Fibroblast of the conjunctiva (primary cell): Measurements from ENCODE around the gene UROS.

Experiments
- DNase-seq: peaks from one replicate; pipeline ENCODE4 v3.0.0-alpha.2; 2010; ENCODE audit warnings: low read depth

The UROS gene

DNA sequence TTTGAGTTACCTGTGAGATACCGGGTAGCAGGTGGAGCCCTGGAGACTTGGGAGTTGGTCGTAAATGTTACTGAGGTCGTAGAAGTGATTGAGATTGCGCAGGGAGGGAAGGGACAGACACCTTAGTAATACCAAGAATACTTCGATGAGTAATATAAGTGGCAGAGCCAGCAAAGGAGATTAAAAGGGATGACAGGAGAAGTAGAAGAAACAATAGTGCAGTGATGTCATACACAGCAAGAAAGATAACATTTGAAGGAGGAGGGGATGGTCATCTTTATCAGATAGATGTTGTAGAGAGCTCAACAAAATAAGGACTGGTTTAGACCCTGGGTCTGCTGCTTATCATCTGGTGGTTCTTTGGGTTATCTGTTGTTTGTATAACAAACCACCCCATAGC, 5.3 kb upstream of the UROS start:
- DNase-seq, result no peak

DNA sequence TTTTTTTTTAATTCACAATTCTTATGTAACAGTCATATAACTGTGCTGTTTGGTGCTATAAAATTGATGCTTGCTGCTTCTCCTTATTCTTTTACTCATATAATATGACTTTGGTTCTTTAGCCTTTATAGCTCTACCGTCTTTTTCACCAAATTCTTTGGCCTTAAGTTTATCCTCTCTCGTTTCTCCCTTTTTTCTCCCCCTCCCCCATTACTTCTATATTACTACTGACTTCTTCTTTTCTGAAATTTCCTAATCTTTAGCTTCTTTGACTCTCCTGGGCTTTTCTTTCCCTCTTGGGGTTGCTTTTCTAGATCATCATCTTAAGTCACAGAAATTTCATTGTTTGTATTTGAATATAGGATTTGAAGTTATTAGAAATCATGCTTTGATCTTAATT, 4.1 kb upstream of the UROS start:
- no peak for DNase-seq

DNA sequence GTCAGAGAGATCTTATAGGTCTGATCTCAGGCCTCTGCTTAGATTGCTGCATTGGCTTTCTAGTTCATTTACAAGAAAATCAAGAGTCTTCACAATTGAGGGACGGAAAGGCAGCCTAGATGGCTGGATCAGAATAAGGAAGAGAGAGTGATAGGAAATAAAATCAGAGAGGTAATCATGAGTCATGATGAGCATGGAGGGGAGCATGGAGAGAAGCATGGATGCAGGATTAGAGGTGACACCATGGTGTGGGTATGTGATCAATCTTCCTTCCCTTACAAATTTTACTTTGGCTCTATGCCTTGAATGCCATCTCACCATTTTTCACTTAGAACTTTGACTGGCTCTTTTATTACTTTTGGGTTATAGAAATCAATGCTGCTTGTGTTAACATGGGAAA, 1.7 kb upstream of the UROS start:
- no peak for DNase-seq

DNA sequence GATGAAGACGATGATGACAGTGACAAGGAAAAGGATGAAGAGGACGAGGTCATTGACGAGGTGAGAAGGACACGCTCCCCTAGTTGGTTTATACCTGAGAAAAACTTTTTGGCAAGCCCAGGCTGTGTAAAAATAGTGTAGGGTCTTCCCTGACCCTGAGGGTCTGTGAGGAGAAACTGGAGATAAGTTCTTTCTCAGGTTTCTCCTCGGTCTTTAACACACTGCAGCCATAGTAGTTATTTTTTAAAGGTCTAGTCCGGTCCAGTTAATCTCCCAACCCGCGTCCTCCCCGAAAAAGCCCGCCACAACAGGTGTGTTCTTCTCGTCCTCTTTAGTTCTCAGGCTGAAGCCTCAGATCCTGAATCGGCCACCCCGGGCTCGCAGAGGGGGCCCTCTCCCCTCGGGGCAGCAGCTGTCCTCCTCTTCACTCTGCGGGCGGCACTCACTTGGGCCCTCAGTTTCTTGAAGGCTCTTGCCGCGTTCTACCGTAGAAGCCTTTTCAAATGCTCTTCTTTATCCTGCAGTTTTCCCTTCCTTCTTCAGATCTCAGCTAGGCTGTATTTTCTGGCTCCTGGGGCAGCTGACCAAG, 699 bp upstream of the UROS start:
- DNase-seq, result no peak

DNA sequence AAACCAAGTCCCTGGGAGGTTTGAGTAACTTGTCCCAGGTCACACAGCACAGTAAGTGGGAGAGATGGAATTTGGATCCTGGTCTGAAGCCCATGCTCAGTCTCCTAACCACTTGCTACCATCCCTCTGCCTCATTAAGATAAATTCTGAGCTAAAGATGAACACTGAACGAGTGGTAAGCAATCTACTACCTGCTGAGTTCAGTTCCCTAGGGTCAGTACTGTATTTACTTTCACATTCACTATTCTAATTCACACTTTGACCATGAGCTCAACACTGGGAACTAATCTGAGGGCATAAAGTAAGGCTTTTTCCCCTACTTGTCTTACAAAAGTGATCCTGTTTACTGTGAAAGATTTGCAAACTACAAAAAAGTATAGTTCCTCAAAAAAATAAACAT, 2.4 kb downstream of the UROS start:
- no peak for DNase-seq

DNA sequence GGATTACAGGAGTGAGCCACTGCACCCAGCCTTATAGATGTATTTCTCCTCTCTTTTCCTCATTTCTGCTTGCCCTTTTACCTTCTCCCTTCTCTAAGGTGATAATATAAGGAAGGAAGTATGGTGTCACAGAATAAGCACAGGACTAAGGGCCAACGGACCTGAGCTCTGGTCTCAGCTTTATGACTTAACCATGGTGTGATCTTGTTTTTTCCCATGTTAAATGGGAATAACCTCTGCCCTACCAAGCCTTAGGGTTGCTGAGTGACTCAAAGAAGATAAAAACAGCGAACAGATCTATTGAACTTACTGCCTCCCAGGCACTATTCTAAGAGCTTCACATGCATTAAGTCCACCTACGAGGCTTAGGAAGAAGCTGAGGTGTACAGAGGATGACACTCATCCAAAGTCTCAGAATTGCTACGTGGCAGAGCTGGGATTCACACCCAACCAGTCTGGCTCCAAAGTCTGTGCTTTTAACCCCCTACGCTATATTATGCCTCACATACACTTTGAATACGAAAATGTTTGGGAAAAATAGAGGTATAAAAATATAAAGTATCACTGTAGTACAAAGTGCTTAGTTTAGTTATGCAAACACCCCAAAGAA, 5.6 kb downstream of the UROS start:
- DNase-seq, result no peak

DNA sequence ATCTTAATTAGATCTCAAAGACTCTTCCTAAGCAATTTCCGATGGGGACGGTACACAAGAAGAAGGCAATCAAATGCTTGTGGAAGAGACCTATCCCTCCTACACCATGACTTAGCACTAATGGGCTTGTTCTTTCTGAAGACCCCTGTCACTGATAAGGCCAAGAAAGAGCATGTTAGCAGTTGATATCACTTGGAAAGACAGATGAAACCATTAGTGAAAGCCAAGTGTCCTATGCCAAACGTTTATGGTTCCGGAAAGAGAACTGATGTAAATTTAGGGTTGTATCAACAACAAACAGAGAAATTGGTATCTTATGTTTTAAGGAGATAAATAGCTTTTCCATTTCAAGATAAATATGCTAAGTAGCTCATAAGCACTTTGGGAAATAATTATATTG, 6.5 kb downstream of the UROS start:
- no peak for DNase-seq

DNA sequence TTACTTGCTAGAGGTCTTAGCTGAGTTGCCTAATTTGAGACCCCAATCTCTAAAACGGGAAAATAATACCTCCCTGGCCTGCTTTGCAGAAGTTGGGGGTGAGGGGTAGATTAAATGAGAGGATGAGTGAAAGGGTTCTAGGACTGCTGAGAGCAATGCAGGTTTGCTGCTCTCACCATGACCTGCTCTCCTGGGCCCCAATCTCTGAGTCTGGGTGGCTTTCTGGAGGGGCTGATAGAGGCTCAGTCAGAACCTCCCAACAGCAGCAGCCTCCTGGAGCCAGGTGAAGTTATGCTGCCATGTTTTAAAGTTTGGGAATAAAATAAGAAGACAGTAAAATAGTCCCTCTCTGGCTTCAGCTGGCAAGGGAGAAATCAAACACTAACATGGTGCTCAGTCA, 7.3 kb downstream of the UROS start:
- no peak for DNase-seq

DNA sequence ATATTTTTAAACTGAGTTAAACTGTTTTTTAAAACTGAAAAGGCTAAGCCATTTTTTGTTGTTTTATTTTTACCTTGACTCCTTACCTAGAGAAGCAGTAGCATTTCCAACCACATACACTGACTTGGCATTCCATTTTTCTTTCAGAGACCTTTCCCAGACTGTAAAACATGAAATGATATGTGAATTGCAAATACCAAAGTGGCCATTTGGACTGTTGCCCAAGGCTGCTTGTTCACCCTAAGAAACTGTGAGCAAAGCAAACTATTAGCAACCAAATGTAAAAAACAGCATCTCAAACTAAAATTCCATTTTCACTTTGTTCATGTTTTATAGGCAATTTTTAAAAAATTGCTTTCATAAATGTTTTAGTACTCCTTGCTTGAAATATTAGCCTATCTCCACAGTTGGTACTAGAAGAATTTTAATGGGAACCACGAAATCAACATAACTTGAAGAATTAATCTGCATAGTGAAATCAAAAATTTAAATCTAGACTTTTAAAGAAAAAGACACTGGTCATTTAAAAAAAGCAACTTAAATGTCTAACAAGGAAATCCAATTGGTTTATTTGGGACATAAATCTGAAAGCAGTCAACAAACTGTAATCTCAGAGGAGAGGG, 10.8 kb downstream of the UROS start:
- DNase-seq, result no peak

DNA sequence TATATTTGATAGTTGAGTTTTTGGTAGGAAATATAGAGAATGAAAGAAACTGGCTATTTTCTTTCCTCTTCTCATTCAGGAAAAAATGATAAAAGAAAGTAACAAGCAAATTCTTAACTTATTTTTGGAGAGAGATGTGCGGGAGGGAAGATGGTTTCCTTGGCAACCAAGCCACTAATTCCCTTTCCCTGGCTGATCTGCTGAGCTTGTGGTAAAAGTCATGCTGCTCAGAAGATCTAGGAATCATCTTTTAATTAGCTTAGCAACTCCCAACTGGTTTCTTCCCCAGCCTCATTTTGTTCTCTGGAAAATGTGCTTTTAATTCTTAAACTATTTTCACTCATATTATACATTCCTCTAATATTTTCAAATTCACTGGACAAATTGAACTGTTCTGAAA, 11.8 kb downstream of the UROS start:
- no peak for DNase-seq

DNA sequence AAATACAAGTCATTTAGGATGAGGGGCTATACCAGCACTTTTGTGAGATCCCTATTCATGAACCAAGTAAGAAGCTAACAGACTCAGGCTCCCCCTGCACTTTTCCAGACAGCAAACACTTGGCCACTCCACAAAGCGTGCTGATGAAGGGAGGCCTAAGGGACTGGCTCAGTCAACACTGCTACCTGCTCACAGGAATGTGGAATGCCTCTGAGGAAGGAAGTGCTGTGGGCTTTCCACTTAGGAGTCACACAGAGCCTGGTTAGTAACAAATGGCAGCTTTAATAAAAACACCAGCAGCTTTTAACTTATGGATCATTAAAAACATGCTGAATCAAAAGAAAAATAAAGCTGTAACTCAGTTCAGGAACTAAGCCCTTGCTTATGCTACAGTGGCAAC, 15.0 kb downstream of the UROS start:
- DNase-seq, result no peak

DNA sequence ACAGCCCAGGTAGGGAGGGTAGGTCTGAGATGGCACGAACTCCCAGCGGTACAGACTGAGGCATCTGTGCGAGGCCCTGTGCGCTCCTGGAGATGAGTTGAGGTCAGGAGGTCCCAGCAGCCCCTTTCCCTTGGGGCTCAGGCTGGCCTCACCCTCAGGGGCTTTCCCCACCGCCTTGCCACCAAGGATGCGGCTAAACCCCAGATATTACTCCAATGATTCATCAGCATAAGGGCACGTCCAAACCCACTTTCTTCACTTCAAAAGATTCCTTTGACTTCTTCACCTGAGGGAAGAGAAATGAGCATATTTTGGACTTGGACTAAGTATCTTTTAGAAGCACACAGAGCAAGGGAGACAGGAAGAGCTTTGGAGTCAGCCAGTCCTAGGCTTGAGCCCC, 20.3 kb downstream of the UROS start:
- DNase-seq, result no peak

DNA sequence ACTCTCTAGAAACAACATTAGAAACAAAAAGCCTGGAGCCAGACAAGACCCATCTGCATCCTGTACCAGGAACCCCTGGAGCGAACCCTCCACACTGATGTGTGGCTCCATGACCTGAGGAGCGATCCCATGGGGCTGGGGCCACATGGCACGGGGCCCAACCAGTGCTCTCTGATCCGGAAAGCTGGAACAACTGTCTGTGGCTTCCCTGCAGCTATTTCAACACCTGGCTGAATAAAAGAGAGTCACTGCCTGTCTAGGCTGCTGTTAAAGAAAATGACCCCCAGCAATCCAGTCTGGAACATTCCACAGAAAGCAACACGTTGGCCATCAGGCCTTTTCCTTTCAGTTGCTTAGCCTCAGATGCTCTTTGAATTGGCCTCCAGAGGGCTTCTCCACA, 20.9 kb downstream of the UROS start:
- DNase-seq, result no peak

DNA sequence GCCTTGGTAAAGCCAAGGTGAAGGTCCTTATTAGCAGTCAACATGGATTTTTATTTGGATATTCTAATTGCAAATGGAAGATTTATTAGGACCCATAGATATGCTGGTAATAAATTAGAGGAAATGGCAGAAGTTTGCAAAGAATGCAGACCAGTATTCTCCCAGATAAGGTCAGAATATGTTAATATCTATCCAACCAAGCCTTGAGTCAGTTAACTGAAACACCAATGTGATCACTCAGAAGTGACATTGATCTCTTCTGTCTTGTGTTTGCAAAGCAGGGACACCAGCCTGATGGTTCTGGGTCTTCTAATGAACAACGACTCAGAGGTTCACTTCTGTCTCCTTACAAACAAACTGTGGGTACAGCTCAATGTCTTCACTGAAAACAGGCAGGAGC, 21.5 kb downstream of the UROS start:
- no peak for DNase-seq

DNA sequence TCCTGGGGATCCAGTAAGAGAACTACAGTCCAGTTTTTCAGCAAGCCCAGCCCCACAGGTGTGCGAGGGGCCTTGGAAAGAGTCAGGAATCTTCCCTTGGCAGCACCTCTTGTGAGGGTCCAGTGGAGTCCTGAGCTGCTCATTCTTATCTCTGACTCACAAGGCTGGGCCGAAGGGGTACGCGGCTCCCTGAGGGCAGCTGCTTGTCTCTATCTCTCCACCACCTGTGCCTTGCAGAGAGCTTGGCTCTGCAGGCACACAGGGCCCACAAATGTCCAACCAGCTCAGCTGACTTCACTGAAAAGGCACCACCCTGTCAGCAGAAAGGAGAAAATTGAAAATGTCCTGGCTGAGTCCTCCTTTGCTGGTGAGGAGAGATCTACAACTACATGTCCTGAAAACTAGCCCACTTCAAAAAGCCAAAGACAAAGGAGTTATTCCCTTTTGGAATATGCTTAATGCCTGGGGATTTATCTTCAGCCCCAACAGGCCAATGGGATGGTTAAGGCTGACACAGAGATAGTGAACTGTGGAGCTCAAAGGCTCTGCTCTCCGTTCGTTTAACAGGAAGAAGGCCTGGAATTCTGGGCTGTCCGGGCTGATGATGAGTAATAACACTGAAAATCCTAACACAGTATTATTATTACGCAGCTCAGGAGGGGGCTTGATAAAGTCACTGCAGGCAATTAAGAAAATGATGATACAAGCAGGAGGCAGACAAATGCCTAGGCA, 23.4 kb downstream of the UROS start:
- DNase-seq, result no peak

DNA sequence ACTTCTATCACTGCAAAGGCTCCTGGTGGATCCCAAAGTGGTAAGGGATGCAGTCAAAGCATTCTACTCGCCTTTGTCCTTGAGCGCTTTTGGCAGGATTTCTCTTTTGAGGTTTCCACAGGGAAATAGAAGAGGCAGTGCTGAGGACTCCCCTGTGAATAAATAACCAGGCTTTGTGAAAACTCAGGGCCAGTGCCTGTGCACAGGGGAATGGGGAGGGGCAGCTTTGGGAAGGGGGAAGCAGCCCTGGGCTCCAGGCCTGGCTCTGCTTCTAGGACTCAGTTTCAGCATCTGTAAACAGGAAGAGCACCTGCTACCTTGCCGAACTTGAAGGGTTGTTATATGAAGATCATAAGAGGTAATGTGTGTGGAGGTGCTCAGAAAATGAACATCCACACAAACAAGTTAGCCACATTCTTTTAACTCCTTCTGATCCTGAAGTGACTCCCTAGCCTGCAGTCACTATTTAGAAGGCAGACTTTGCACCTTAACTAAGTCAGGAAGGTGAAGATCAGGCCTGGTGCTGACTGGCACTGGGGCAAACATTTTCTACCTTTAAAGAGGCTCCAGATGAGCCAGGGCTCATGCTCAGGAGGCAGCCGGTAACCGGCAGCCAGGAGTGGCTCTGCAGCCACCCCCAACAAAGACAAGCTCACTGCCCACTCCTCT, 24.9 kb downstream of the UROS start:
- no peak for DNase-seq

DNA sequence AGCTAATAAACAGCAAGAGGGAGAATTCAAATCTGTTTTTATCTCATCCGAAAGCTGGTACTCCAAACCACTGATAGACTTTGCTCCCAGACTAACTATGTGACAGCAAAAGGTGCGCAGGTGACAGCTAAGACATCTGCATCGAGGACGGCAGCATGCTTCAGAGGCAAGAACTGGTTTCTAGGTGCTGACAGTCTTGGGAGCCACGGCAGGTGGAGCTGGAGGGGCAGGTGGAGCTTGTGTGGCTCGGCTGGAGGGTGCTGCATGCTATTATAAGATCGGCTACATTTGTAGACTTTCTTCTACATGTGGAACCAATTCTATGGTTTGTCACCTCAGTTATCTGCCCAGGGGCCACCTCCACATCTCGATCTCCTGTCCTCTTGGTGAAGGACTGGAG, 25.6 kb downstream of the UROS start:
- no peak for DNase-seq

DNA sequence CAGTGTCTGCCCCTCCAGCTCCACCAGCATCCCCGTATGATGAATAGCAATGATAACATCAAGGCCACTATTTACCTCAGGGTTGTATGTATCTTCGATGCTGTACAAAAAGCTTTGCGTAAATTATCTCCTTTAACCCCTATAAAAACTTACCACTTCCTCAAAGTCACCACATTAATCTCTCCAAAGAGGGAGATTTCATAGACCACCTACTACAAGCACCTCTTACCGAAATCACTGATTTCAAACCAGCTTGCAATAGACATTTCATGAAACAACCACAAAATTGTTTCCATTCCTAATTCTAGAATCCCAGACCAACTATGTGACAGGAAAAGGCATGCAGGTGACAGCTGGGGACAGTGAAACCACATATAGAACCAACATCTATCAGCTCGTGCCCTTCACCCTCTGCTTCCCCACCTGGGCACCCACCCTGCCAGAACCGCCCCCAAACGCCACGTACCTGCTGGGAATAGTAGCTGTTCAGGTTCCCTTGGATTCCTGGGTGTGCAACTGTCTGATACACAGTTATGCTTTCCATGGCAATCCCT, 27.3 kb downstream of the UROS start:
- no peak for DNase-seq

DNA sequence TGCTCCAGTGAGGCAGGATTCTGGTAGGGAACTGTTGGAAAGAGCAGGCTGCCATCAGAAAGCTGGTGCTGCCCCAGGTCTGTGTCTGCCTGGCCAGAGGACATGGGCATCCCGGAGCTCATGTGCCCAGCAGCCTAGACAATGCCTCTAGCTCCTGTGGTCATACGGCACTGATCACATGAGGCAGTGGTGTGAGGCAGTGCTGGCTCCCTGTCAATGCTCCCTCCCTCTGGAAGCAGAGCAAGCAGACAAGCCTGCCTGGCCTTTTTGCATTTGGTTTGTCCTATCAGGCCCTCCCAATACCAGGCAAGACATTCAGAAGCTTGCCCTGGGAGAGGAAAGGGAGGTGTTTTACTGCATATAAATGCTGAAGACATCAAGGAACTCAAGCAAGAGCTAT, 27.9 kb downstream of the UROS start:
- no peak for DNase-seq

DNA sequence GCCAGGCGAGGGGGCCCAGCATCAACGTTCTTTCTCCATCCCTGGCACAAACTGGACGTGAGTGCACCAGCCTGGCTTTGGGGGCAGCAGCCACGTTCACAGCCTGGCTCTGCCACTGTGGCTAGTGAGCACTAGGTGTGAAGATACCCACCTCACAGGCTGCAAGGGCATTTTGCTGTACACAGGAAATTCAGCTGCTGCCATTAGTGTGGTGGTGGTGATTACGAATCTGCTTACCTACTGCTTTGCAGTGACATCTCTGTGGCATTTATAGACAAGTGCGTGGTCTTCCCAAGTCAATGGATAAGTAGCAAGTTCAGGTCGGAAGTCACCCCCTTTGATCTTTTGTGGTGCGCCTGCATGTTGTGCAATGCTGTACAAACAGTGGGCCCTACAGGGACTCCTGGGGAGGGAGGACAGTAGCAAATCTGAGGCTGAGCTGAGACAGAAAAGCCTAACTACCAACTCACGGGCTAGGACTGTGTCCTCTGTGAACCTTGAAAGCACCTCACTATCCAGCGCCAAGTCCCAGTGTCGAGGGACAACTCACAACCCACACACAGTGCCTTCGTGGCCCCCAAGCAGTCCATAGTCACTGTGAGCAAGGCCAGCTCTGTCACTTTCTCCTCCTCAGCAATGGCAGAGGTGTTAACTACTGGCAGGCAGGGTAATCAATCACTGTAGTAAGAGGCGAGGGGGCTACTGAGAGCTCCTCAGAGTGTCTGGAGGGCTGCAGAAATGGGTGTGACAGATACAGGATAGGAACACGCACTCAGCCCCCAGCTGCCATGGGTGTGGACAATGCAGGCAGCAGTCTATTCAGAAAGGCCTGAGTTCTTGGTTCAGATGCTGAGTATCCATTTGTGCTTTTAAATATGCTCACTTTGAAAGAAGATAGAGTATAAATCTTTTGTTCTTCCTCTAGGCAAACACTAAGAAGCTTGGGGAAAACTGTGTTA, 30.4 kb downstream of the UROS start:
- DNase-seq, result no peak
